HepG2 (cell line): ENCODE measurements around the gene TADA2B. TPM values are rescaled to one million over a fixed set of nuclear protein-coding genes. Genes with fewer than 3 reads are reported as not detected.

Source experiments
- ATF7-NPFF ChIP-seq: sonication (generic); formaldehyde crosslinking; IDR thresholded peaks from 2 replicates; pipeline ENCODE4 v1.8.1; 2023; ENCODE audit warnings: mild to moderate bottlenecking, low read depth, missing genetic modification reagents, moderate library complexity
- ISL2 ChIP-seq: sonication (generic); formaldehyde crosslinking; IDR thresholded peaks from 2 replicates; pipeline ENCODE4 v1.5.0; 2020; ENCODE audit warnings: missing genetic modification reagents
- KDM3A ChIP-seq: IDR thresholded peaks from 2 replicates; pipeline ENCODE4 v1.6.1; 2018; ENCODE audit warnings: low read depth, missing compliant biosample characterization
- MXI1 ChIP-seq: IDR thresholded peaks from 3 replicates; pipeline ENCODE4 v1.6.1; 2012; ENCODE audit warnings: low read depth, low read length, inconsistent platforms, borderline replicate concordance
- MYC ChIP-seq: sonication (generic); formaldehyde crosslinking; IDR thresholded peaks from 2 replicates; pipeline ENCODE4 v1.9.0; 2021; ENCODE audit warnings: missing genetic modification reagents, borderline replicate concordance
- POLR2G ChIP-seq: fragments of 200-400 bp; formaldehyde crosslinking; IDR thresholded peaks from 2 replicates; pipeline ENCODE4 v1.6.1; 2018; ENCODE audit warnings: mild to moderate bottlenecking, low read depth, low read length, moderate library complexity
- RXRA ChIP-seq: sonication (generic); formaldehyde crosslinking; IDR thresholded peaks from 2 replicates; pipeline ENCODE4 v1.5.1; 2020; ENCODE audit warnings: missing genetic modification reagents
- SMC3 ChIP-seq: IDR thresholded peaks from 2 replicates; pipeline ENCODE4 v1.6.1; 2011; ENCODE audit warnings: low read length, improper control_type of control experiment
- ZKSCAN1 ChIP-seq: fragments of 150-350 bp; IDR thresholded peaks from 2 replicates; pipeline ENCODE4 v1.6.1; 2014; ENCODE audit warnings: low read length
- ZNF792 ChIP-seq: IDR thresholded peaks from 2 replicates; pipeline ENCODE4 v1.6.1; 2016
- polyA plus RNA-seq, 8 experiments: library from polyadenylated mRNA; depleted of rRNA in 3 of 8; stranded (reverse) in 7 of 8; unstranded in 1 of 8; fragments of >200 nt; fragmentation: Illumina TruSeq in 4 of 8; extraction: Trizol in 4 of 8; gene quantifications; 2 replicates each; pipeline versions ENCODE4 v1.2.1 to v1.2.3, GENCODE V29; 2011 to 2016; ENCODE audit warnings: low read depth in 4 of 8, missing spikeins in 1 of 8, mixed read lengths in 1 of 8; ENCODE audit not compliant: insufficient read depth in 1 of 8
- total RNA-seq, 5 experiments: library from RNA; depleted of rRNA; stranded (reverse); fragments of >200 nt; fragmentation: Illumina TruSeq; extraction: Trizol; gene quantifications; 2 replicates each; pipeline ENCODE4 v1.2.3, GENCODE V29; 2016; ENCODE audit warnings: low read depth in 1 of 5
- TF ChIP-seq, protein P1 (sequence below): sonication (generic); formaldehyde crosslinking; IDR thresholded peaks from 2 replicates; pipeline ENCODE4 v1.5.1; 2020; ENCODE audit warnings: mild to moderate bottlenecking, missing genetic modification reagents, moderate library complexity
- TF ChIP-seq, protein P2 (sequence below): sonication (generic); formaldehyde crosslinking; IDR thresholded peaks from 2 replicates; pipeline ENCODE4 v1.5.0; 2020; ENCODE audit warnings: mild to moderate bottlenecking, missing genetic modification reagents, moderate library complexity
- TF ChIP-seq, protein P3 (sequence below): sonication (generic); formaldehyde crosslinking; IDR thresholded peaks from 2 replicates; pipeline ENCODE4 v1.4.0; 2020; ENCODE audit warnings: missing genetic modification reagents
- TF ChIP-seq, protein P4 (sequence below): sonication (generic); formaldehyde crosslinking; IDR thresholded peaks from 2 replicates; pipeline ENCODE4 v1.4.0; 2020; ENCODE audit warnings: mild to moderate bottlenecking, low read depth, missing genetic modification reagents
- TF ChIP-seq, protein P5 (sequence below): sonication (generic); formaldehyde crosslinking; IDR thresholded peaks from 2 replicates; pipeline ENCODE4 v1.4.0; 2020; ENCODE audit warnings: missing genetic modification reagents, borderline replicate concordance
- TF ChIP-seq, protein P6 (sequence below): fragments of 450-650 bp; IDR thresholded peaks from 2 replicates; pipeline ENCODE4 v1.6.1; 2016

TADA2B gene
- total and polyA plus RNA-seq, 2 of the 13 experiments (the other 11 are each of a cell fraction or from before 2014, with no cell fraction given), result 4.6 to 8.9 TPM

DNA sequence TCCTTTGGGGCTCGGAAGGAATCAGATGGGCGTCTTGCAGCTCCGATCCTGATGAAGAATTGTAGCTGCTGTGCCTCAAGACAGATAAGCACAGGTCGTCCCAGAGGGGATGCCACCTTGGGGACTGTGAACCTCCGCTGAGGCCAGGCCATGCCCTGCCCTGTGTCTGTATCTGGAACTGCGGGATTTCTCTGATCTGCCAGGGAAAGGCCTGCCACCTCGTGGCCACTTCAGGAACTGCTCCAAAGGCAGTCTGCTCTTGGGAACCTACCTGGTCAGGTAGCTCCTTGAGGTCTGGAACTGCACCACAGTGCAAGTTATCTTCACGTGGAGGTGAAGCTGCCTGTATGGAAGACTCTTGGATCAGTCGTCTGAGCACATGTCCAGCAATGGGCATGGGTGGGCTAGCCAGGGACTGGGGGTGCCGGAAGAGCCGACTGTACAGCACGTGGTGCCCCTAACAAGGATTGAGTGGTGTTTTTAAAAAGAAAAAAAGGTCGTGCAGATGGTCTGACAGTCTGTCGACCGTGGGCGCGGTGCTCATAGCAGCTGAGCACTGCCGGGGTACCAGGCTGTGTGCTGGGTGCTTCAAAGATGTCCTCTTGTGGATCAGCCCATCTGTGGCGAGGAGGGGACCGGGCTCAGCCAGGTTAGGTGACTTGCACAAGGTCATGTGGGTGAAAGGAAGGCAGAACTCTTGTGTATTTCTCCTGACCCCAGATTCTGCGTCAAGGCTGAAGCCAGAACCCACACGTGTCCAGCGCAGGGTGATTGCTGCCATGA lies 27.7 kb downstream of the TADA2B start (continued):
- TF ChIP-seq, protein P1, sequence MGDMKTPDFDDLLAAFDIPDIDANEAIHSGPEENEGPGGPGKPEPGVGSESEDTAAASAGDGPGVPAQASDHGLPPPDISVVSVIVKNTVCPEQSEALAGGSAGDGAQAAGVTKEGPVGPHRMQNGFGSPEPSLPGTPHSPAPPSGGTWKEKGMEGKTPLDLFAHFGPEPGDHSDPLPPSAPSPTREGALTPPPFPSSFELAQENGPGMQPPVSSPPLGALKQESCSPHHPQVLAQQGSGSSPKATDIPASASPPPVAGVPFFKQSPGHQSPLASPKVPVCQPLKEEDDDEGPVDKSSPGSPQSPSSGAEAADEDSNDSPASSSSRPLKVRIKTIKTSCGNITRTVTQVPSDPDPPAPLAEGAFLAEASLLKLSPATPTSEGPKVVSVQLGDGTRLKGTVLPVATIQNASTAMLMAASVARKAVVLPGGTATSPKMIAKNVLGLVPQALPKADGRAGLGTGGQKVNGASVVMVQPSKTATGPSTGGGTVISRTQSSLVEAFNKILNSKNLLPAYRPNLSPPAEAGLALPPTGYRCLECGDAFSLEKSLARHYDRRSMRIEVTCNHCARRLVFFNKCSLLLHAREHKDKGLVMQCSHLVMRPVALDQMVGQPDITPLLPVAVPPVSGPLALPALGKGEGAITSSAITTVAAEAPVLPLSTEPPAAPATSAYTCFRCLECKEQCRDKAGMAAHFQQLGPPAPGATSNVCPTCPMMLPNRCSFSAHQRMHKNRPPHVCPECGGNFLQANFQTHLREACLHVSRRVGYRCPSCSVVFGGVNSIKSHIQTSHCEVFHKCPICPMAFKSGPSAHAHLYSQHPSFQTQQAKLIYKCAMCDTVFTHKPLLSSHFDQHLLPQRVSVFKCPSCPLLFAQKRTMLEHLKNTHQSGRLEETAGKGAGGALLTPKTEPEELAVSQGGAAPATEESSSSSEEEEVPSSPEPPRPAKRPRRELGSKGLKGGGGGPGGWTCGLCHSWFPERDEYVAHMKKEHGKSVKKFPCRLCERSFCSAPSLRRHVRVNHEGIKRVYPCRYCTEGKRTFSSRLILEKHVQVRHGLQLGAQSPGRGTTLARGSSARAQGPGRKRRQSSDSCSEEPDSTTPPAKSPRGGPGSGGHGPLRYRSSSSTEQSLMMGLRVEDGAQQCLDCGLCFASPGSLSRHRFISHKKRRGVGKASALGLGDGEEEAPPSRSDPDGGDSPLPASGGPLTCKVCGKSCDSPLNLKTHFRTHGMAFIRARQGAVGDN, result peak; percentile 51
- TF ChIP-seq, protein P2, sequence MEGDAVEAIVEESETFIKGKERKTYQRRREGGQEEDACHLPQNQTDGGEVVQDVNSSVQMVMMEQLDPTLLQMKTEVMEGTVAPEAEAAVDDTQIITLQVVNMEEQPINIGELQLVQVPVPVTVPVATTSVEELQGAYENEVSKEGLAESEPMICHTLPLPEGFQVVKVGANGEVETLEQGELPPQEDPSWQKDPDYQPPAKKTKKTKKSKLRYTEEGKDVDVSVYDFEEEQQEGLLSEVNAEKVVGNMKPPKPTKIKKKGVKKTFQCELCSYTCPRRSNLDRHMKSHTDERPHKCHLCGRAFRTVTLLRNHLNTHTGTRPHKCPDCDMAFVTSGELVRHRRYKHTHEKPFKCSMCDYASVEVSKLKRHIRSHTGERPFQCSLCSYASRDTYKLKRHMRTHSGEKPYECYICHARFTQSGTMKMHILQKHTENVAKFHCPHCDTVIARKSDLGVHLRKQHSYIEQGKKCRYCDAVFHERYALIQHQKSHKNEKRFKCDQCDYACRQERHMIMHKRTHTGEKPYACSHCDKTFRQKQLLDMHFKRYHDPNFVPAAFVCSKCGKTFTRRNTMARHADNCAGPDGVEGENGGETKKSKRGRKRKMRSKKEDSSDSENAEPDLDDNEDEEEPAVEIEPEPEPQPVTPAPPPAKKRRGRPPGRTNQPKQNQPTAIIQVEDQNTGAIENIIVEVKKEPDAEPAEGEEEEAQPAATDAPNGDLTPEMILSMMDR, result peak; percentile 98
- TF ChIP-seq ZNF792 (CRISPR knock-in tag), result 0 out of 2 replicates have a peak, but pooled peaks have one; percentile 42
- TF ChIP-seq SMC3, result peak; percentile 82
- TF ChIP-seq ZKSCAN1, result no peak
- peak; percentile 31; the same call in 1 of the 2 replicates for TF ChIP-seq ISL2
- TF ChIP-seq, protein P3, sequence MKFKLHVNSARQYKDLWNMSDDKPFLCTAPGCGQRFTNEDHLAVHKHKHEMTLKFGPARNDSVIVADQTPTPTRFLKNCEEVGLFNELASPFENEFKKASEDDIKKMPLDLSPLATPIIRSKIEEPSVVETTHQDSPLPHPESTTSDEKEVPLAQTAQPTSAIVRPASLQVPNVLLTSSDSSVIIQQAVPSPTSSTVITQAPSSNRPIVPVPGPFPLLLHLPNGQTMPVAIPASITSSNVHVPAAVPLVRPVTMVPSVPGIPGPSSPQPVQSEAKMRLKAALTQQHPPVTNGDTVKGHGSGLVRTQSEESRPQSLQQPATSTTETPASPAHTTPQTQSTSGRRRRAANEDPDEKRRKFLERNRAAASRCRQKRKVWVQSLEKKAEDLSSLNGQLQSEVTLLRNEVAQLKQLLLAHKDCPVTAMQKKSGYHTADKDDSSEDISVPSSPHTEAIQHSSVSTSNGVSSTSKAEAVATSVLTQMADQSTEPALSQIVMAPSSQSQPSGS (CRISPR knock-in tag), result 0 out of 2 replicates have a peak, but pooled peaks have one; percentile 39
- TF ChIP-seq, protein P4, sequence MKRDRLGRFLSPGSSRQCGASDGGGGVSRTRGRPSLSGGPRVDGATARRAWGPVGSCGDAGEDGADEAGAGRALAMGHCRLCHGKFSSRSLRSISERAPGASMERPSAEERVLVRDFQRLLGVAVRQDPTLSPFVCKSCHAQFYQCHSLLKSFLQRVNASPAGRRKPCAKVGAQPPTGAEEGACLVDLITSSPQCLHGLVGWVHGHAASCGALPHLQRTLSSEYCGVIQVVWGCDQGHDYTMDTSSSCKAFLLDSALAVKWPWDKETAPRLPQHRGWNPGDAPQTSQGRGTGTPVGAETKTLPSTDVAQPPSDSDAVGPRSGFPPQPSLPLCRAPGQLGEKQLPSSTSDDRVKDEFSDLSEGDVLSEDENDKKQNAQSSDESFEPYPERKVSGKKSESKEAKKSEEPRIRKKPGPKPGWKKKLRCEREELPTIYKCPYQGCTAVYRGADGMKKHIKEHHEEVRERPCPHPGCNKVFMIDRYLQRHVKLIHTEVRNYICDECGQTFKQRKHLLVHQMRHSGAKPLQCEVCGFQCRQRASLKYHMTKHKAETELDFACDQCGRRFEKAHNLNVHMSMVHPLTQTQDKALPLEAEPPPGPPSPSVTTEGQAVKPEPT (CRISPR knock-in tag), result no peak
- TF ChIP-seq MYC (CRISPR knock-in tag), result 0 out of 2 replicates have a peak, but pooled peaks have one; percentile 39
- TF ChIP-seq ATF7-NPFF (CRISPR knock-in tag), result 0 out of 2 replicates have a peak, but pooled peaks have one; percentile 45
- TF ChIP-seq, protein P5, sequence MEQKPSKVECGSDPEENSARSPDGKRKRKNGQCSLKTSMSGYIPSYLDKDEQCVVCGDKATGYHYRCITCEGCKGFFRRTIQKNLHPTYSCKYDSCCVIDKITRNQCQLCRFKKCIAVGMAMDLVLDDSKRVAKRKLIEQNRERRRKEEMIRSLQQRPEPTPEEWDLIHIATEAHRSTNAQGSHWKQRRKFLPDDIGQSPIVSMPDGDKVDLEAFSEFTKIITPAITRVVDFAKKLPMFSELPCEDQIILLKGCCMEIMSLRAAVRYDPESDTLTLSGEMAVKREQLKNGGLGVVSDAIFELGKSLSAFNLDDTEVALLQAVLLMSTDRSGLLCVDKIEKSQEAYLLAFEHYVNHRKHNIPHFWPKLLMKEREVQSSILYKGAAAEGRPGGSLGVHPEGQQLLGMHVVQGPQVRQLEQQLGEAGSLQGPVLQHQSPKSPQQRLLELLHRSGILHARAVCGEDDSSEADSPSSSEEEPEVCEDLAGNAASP (CRISPR knock-in tag), result peak; percentile 69
- no peak for TF ChIP-seq POLR2G
- peak; percentile 39; the same call in 1 of the 3 replicates for TF ChIP-seq MXI1
- TF ChIP-seq, protein P6, sequence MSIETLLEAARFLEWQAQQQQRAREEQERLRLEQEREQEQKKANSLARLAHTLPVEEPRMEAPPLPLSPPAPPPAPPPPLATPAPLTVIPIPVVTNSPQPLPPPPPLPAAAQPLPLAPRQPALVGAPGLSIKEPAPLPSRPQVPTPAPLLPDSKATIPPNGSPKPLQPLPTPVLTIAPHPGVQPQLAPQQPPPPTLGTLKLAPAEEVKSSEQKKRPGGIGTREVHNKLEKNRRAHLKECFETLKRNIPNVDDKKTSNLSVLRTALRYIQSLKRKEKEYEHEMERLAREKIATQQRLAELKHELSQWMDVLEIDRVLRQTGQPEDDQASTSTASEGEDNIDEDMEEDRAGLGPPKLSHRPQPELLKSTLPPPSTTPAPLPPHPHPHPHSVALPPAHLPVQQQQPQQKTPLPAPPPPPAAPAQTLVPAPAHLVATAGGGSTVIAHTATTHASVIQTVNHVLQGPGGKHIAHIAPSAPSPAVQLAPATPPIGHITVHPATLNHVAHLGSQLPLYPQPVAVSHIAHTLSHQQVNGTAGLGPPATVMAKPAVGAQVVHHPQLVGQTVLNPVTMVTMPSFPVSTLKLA, result peak; percentile 43
- TF ChIP-seq KDM3A, result peak; percentile 35; the same call in 1 of the 2 replicates
- TF ChIP-seq RXRA, result peak; percentile 59; the same call in 1 of the 2 replicates
